ENCODE data around the gene RASD1.

Gene RASD1

DNA sequence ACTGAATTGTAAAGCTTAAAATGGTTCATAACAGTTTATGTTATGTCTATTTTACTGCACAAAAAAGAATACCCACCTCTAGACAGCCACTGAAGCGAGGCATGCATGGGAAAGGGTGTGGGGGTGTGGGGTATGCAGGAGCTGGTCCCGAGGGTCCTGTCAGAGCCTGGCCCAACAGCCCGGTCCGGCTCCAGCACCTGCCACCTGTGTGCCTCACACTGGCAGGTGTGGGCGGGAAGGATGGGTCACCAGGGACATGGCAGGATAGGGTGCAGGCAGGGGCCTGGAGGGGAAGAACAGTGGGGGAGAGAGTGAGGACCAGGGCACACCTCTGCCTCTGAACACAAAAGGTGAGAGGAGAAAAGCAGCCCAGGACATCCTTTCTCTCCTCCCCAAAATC lies 22.8 kb upstream of the RASD1 start:
- TF ChIP-seq, protein P1, sequence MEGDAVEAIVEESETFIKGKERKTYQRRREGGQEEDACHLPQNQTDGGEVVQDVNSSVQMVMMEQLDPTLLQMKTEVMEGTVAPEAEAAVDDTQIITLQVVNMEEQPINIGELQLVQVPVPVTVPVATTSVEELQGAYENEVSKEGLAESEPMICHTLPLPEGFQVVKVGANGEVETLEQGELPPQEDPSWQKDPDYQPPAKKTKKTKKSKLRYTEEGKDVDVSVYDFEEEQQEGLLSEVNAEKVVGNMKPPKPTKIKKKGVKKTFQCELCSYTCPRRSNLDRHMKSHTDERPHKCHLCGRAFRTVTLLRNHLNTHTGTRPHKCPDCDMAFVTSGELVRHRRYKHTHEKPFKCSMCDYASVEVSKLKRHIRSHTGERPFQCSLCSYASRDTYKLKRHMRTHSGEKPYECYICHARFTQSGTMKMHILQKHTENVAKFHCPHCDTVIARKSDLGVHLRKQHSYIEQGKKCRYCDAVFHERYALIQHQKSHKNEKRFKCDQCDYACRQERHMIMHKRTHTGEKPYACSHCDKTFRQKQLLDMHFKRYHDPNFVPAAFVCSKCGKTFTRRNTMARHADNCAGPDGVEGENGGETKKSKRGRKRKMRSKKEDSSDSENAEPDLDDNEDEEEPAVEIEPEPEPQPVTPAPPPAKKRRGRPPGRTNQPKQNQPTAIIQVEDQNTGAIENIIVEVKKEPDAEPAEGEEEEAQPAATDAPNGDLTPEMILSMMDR (IDR thresholded peaks at IDR 0.05; ENCODE audit: low read length): no peak
- TF ChIP-seq EZH2 (optimal IDR thresholded peaks at IDR 0.05; ENCODE audit: low read depth, low read length) (no peak), EZH2phosphoT487 (IDR thresholded peaks at IDR 0.05; ENCODE audit: low read length) (no peak)
- DNase-seq: no peak
- H3K4me2 ChIP-seq (ENCODE audit: low read depth, low read length): no peak overlapping the region

DNA sequence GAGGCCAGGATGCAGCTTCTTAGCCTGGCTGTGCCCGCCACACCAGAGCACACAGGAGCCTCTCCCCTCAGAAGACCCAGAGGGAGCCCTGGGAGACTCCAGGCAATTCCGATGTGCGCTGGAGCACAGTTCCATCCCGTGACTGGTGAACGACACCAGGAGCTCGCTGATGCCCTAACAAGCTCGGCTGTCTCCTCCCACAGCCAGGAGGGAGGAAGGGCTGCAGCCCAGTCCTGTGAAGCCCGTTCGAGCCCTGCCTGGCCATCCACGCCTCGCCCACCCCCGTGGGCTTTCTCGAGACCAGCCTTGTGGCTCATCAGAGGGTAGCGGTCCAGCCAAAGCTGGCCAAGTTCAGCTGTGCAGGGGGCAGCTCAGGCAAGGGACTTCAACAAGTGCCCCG lies 21.8 kb upstream of the RASD1 start:
- no peaks in the 10 kb centered on the region for H3F3A ChIP-seq (ENCODE audit: insufficient read depth, low read length)
- no peaks in the 10 kb centered on the region for H3K4me1 ChIP-seq (ENCODE audit: low read length)
- no peak overlapping the region for H3K9ac ChIP-seq (ENCODE audit: low read length)
- H3K9me2 ChIP-seq (replicated peaks; ENCODE audit: insufficient read depth, low read length): no peaks in the 10 kb centered on the region
- H3K4me3 ChIP-seq (ENCODE audit: low read length): no peak overlapping the region
- H3K36me3 ChIP-seq (replicated peaks; ENCODE audit: insufficient read depth, low read length): no peaks in the 10 kb centered on the region
- TF ChIP-seq, protein P1 (IDR thresholded peaks at IDR 0.05; ENCODE audit: low read length): no peak
- TF ChIP-seq EZH2phosphoT487 (IDR thresholded peaks at IDR 0.05; ENCODE audit: low read length): no peak
- no peak for TF ChIP-seq EZH2 (optimal IDR thresholded peaks at IDR 0.05; ENCODE audit: low read depth, low read length)
- no peak overlapping the region for H2AFZ ChIP-seq (ENCODE audit: low read length)
- no peaks in the 10 kb centered on the region for H3K27me3 ChIP-seq (replicated peaks; ENCODE audit: insufficient read depth, low read length)
- no peaks in the 10 kb centered on the region for H3K79me2 ChIP-seq (ENCODE audit: low read length)
- DNase-seq: no peak
- no peaks in the 10 kb centered on the region for H3K9me3 ChIP-seq (replicated peaks; ENCODE audit: insufficient read depth, low read length)
- no peaks in the 10 kb centered on the region for H4K20me1 ChIP-seq (ENCODE audit: insufficient read depth, low read length)
- no peak overlapping the region for H3K4me2 ChIP-seq (ENCODE audit: low read depth, low read length)
- no peak overlapping the region for H3K27ac ChIP-seq (ENCODE audit: low read length)

More for the DNA sequence above, 22.8 kb upstream of the RASD1 start:
- H3K9me2 ChIP-seq (replicated peaks; ENCODE audit: insufficient read depth, low read length): no peaks in the 10 kb centered on the region
- no peak overlapping the region for H2AFZ ChIP-seq (ENCODE audit: low read length)
- H4K20me1 ChIP-seq (ENCODE audit: insufficient read depth, low read length): no peaks in the 10 kb centered on the region
- H3K27ac ChIP-seq (ENCODE audit: low read length): no peak overlapping the region
- H3K4me3 ChIP-seq (ENCODE audit: low read length): no peak overlapping the region
- no peaks in the 10 kb centered on the region for H3K4me1 ChIP-seq (ENCODE audit: low read length)
- H3F3A ChIP-seq (ENCODE audit: insufficient read depth, low read length): no peaks in the 10 kb centered on the region
- no peaks in the 10 kb centered on the region for H3K9me3 ChIP-seq (replicated peaks; ENCODE audit: insufficient read depth, low read length)
- no peak overlapping the region for H3K9ac ChIP-seq (ENCODE audit: low read length)
- no peaks in the 10 kb centered on the region for H3K36me3 ChIP-seq (replicated peaks; ENCODE audit: insufficient read depth, low read length)
- no peaks in the 10 kb centered on the region for H3K27me3 ChIP-seq (replicated peaks; ENCODE audit: insufficient read depth, low read length)
- no peaks in the 10 kb centered on the region for H3K79me2 ChIP-seq (ENCODE audit: low read length)

DNA sequence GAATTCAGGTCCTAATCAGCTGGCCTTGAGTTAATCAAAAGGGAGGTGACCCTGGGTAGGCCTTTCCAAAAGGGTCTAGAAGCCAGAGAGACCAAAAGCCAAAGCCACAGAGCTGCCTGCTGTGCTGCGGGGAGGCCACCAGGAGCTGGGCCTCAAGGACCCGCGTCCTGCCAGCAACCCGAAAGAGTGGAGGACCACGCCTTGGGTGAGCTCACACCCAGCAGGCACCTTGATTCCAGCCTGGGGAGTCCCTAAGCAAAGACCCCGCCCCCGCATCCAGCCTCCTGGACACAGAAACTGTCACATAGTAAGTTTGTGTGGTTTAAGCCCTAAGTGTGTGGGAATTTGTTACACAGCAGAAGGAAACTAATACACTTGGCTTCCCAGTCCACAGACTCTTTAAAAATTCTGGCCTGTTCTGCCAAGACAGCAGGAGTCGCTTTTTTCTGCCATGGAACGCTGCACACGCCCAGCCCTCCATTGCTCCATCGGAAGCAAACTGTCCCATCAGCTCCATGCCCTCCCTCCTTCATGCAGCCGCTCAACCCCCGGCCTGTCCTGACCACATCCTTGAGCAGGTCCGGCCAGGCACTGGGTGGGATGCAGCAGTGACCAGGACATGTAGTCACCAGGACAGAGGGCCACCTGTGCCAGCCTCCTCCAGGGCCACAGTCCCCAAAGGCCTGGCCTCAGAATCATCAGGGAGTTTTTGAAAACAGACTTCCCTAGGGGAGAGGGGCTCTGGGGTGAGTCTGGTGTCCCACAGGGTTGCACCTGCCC lies 20.9 kb upstream of the RASD1 start:
- TF ChIP-seq EZH2phosphoT487 (IDR thresholded peaks at IDR 0.05; ENCODE audit: low read length): no peak
- TF ChIP-seq EZH2 (optimal IDR thresholded peaks at IDR 0.05; ENCODE audit: low read depth, low read length): no peak
- TF ChIP-seq, protein P1 (IDR thresholded peaks at IDR 0.05; ENCODE audit: low read length): no peak
- H3K36me3 ChIP-seq (replicated peaks; ENCODE audit: insufficient read depth, low read length): no peaks in the 10 kb centered on the region
- no peak overlapping the region for H3K9ac ChIP-seq (ENCODE audit: low read length)
- no peaks in the 10 kb centered on the region for H3F3A ChIP-seq (ENCODE audit: insufficient read depth, low read length)
- H3K27me3 ChIP-seq (replicated peaks; ENCODE audit: insufficient read depth, low read length): no peaks in the 10 kb centered on the region
- no peaks in the 10 kb centered on the region for H3K9me2 ChIP-seq (replicated peaks; ENCODE audit: insufficient read depth, low read length)
- no peak overlapping the region for H3K27ac ChIP-seq (ENCODE audit: low read length)
- no peaks in the 10 kb centered on the region for H3K4me1 ChIP-seq (ENCODE audit: low read length)
- no peak for DNase-seq
- no peaks in the 10 kb centered on the region for H4K20me1 ChIP-seq (ENCODE audit: insufficient read depth, low read length)
- H2AFZ ChIP-seq (ENCODE audit: low read length): no peak overlapping the region
- no peaks in the 10 kb centered on the region for H3K79me2 ChIP-seq (ENCODE audit: low read length)
- no peaks in the 10 kb centered on the region for H3K9me3 ChIP-seq (replicated peaks; ENCODE audit: insufficient read depth, low read length)
- H3K4me2 ChIP-seq (ENCODE audit: low read depth, low read length): no peak overlapping the region
- no peak overlapping the region for H3K4me3 ChIP-seq (ENCODE audit: low read length)

All from MM.1S (cell line).